ENCODE results near the gene PDE6A.

PDE6A gene

GRCh38 chr5:149811453-149811852 lies 133.1 kb downstream of the PDE6A start:
- no peak overlapping the region for H3K4me2 ChIP-seq (ENCODE audit: low read length)
- H3K27ac ChIP-seq (ENCODE audit: low read length): no peak overlapping the region
- H3K79me2 ChIP-seq (ENCODE audit: low read length): 0 out of 2 replicates have a peak, but pooled peaks cover 3% of the 10 kb centered on the region
- no peak overlapping the region for H3K9ac ChIP-seq (ENCODE audit: low read length)
- H2AFZ ChIP-seq (ENCODE audit: low read depth, low read length): no peak overlapping the region
- H3K4me1 ChIP-seq (ENCODE audit: low read length): peaks cover 6% of the 10 kb centered on the region
- no peaks in the 10 kb centered on the region for H3K9me3 ChIP-seq (ENCODE audit: insufficient read depth, low read length)
- H3K36me3 ChIP-seq (replicated peaks; ENCODE audit: low read depth, low read length): no peaks in the 10 kb centered on the region
- no peak for TF ChIP-seq EZH2phosphoT487 (IDR thresholded peaks at IDR 0.05; ENCODE audit: low read depth)
- TF ChIP-seq, protein P1, sequence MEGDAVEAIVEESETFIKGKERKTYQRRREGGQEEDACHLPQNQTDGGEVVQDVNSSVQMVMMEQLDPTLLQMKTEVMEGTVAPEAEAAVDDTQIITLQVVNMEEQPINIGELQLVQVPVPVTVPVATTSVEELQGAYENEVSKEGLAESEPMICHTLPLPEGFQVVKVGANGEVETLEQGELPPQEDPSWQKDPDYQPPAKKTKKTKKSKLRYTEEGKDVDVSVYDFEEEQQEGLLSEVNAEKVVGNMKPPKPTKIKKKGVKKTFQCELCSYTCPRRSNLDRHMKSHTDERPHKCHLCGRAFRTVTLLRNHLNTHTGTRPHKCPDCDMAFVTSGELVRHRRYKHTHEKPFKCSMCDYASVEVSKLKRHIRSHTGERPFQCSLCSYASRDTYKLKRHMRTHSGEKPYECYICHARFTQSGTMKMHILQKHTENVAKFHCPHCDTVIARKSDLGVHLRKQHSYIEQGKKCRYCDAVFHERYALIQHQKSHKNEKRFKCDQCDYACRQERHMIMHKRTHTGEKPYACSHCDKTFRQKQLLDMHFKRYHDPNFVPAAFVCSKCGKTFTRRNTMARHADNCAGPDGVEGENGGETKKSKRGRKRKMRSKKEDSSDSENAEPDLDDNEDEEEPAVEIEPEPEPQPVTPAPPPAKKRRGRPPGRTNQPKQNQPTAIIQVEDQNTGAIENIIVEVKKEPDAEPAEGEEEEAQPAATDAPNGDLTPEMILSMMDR (IDR thresholded peaks at IDR 0.05; ENCODE audit: low read depth, low read length): no peak
- no peaks in the 10 kb centered on the region for H4K20me1 ChIP-seq (ENCODE audit: insufficient read depth, low read length)
- no peak overlapping the region for H3K4me3 ChIP-seq (ENCODE audit: low read length)
- no peaks in the 10 kb centered on the region for H3K27me3 ChIP-seq (ENCODE audit: low read depth, low read length)

- Histone ChIP-seq H3K4me1 (ENCODE audit: low read length) (peaks cover 12% of the 10 kb centered on the region), H3K9ac (ENCODE audit: low read length) (no peak overlapping the region), H3K27me3 (ENCODE audit: low read depth, low read length) (no peaks in the 10 kb centered on the region), H3K79me2 (ENCODE audit: low read length) (0 out of 2 replicates have a peak, but pooled peaks cover 3% of the 10 kb centered on the region), H4K20me1 (ENCODE audit: insufficient read depth, low read length) (no peaks in the 10 kb centered on the region), H2AFZ (ENCODE audit: low read depth, low read length) (no peak overlapping the region), H3K9me3 (ENCODE audit: insufficient read depth, low read length) (no peaks in the 10 kb centered on the region), H3K4me2 (ENCODE audit: low read length) (no peak overlapping the region), H3K36me3 (replicated peaks; ENCODE audit: low read depth, low read length) (no peaks in the 10 kb centered on the region), H3K4me3 (ENCODE audit: low read length) (no peak overlapping the region), H3K27ac (ENCODE audit: low read length) (no peak overlapping the region)
- no peak for TF ChIP-seq EZH2phosphoT487 (IDR thresholded peaks at IDR 0.05; ENCODE audit: low read depth)
- TF ChIP-seq, protein P1 (IDR thresholded peaks at IDR 0.05; ENCODE audit: low read depth, low read length): no peak
These were observed 133.7 kb downstream of the PDE6A start for GRCh38 chr5:149810856-149811255.

- Histone ChIP-seq H3K27me3 (ENCODE audit: low read depth, low read length) (no peaks in the 10 kb centered on the region), H3K9me3 (ENCODE audit: insufficient read depth, low read length) (no peaks in the 10 kb centered on the region), H3K9ac (ENCODE audit: low read length) (no peak overlapping the region), H3K79me2 (ENCODE audit: low read length) (peaks cover 3% of the 10 kb centered on the region; the same call in 1 of the 2 replicates), H3K4me3 (ENCODE audit: low read length) (no peak overlapping the region), H3K4me2 (ENCODE audit: low read length) (no peak overlapping the region), H3K36me3 (replicated peaks; ENCODE audit: low read depth, low read length) (no peaks in the 10 kb centered on the region), H2AFZ (ENCODE audit: low read depth, low read length) (no peak overlapping the region), H3K27ac (ENCODE audit: low read length) (no peak overlapping the region), H3K4me1 (ENCODE audit: low read length) (peaks cover 20% of the 10 kb centered on the region), H4K20me1 (ENCODE audit: insufficient read depth, low read length) (no peaks in the 10 kb centered on the region)
- TF ChIP-seq, protein P1 (IDR thresholded peaks at IDR 0.05; ENCODE audit: low read depth, low read length): no peak
- TF ChIP-seq EZH2phosphoT487 (IDR thresholded peaks at IDR 0.05; ENCODE audit: low read depth): no peak
These were observed 134.5 kb downstream of the PDE6A start for GRCh38 chr5:149809931-149810691.

DNA sequence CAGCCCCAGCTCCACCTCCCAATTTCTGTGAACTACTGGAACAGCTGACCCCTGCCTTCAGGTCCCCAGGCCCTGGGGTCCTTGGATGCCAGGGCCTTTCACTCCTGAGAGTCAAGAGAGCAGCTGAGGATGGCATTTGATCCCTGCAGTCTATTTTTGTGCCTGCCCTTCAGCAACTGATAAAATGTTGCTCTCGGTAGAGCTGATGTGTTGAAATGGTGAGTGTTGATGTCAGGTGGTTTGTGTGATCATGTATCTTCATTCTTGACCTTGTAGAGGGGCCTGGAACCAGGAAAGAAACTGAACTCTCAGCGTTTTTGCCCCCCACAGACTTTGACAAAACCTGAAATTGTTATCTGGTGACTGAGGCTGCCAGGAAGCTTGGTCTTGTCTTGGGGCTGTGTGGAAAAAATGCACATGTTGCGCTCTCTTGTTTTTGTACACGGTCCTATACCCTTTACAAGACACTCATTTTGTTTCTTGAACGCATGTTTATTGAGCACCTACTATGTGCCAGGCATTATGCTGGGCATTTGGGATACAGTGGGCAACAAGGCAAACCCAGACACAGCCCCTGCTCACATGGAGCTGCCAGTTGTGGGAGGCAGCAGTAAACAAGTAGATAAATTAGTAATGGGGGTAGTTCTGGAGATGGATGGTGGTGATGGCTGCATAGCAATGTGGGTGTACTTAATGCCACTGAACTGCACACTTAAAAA lies 136.2 kb downstream of the PDE6A start:
- H3K4me3 ChIP-seq (ENCODE audit: low read length): no peak overlapping the region
- TF ChIP-seq EZH2phosphoT487 (IDR thresholded peaks at IDR 0.05; ENCODE audit: low read depth): no peak
- TF ChIP-seq, protein P1 (IDR thresholded peaks at IDR 0.05; ENCODE audit: low read depth, low read length): no peak
- no peaks in the 10 kb centered on the region for H4K20me1 ChIP-seq (ENCODE audit: insufficient read depth, low read length)
- no peak overlapping the region for H3K27ac ChIP-seq (ENCODE audit: low read length)
- peaks cover 10% of the 10 kb centered on the region for H3K79me2 ChIP-seq (ENCODE audit: low read length)
- no peaks in the 10 kb centered on the region for H3K27me3 ChIP-seq (ENCODE audit: low read depth, low read length)
- H3K36me3 ChIP-seq (replicated peaks; ENCODE audit: low read depth, low read length): no peaks in the 10 kb centered on the region
- H3K9ac ChIP-seq (ENCODE audit: low read length): no peak overlapping the region
- no peak overlapping the region for H3K4me2 ChIP-seq (ENCODE audit: low read length)
- no peak overlapping the region for H2AFZ ChIP-seq (ENCODE audit: low read depth, low read length)
- peaks cover 26% of the 10 kb centered on the region for H3K4me1 ChIP-seq (ENCODE audit: low read length)
- no peaks in the 10 kb centered on the region for H3K9me3 ChIP-seq (ENCODE audit: insufficient read depth, low read length)
